RWPE2 (cell line): ENCODE data around the gene KRTAP26-1.

ENCODE experiments used
- ATAC-seq: fragments of 200-7000 bp; cut with Tn5 transposase; 3 replicates; pipeline ENCODE4 v1.9.1; 2021; ENCODE audit warnings: low read depth
- DNase-seq: peaks from one replicate; pipeline ENCODE4 v3.0.0-alpha.2; 2020; ENCODE audit warnings: low spot score
- H3K27ac ChIP-seq: fragments of 450-650 bp; 2 replicates; pipeline ENCODE4 v1.5.1; 2017; ENCODE audit warnings: mild to moderate bottlenecking; ENCODE audit not compliant: poor library complexity, severe bottlenecking
- H3K27me3 ChIP-seq: fragments of 250-450 bp; sonication (Bioruptor Pico); 2 replicates; pipeline ENCODE4 v1.5.1; 2021; ENCODE audit warnings: mild to moderate bottlenecking, moderate library complexity; ENCODE audit not compliant: insufficient read depth, poor library complexity, severe bottlenecking
- H3K36me3 ChIP-seq: fragments of 250-450 bp; sonication (Bioruptor Pico); 2 replicates; pipeline ENCODE4 v1.5.1; 2020; ENCODE audit warnings: low read depth, mild to moderate bottlenecking, moderate library complexity
- H3K4me1 ChIP-seq: fragments of 250-450 bp; sonication (Bioruptor Pico); 2 replicates; pipeline ENCODE4 v1.5.1; 2021; ENCODE audit warnings: mild to moderate bottlenecking, moderate library complexity; ENCODE audit not compliant: insufficient read depth, poor library complexity, severe bottlenecking
- H3K4me3 ChIP-seq: fragments of 250-450 bp; sonication (Bioruptor Pico); 2 replicates; pipeline ENCODE4 v1.5.1; 2021; ENCODE audit warnings: mild to moderate bottlenecking, moderate library complexity; ENCODE audit not compliant: severe bottlenecking
- H3K9me3 ChIP-seq: fragments of 250-450 bp; sonication (Bioruptor Pico); 2 replicates; pipeline ENCODE4 v1.5.1; 2021; ENCODE audit warnings: mild to moderate bottlenecking, moderate library complexity; ENCODE audit not compliant: severe bottlenecking
- TF ChIP-seq, protein P1 (sequence below): fragments of 450-650 bp; IDR thresholded peaks from one replicate; pipeline ENCODE4 v1.5.1; 2017; ENCODE audit warnings: mild to moderate bottlenecking, moderate library complexity; ENCODE audit not compliant: poor library complexity, severe bottlenecking

KRTAP26-1 gene

DNA sequence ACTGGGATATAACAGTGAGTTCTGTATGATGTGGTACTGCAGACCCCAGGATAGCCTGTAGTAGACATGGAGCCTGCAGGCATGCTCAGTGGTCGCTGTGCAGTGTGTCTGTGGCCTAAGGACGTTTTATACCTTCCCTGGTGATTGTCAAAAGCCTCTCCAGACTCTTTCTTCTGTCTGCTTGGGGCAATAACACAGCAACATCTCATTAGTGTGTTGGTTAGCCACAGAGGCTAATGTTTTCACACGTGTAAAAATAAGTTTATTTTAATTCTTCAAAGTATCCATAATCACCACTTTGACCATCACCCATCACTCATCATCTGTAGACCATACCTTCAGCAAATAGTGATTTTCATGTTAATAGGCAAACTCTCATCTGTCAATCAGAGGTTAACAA, 37.3 kb downstream of the KRTAP26-1 start, which contains the start of gene KRTAP24-1:
Gene KRTAP24-1, minus strand, starts transcription at position 101 of the 400 bp plus-strand sequence. Its CDS starts 18 bp downstream, at position 83.
- H3K4me1 ChIP-seq, result no peaks in the 10 kb centered on the region
- H3K27ac ChIP-seq, result no peak within 1 kb of the TSS
- H3K4me3 ChIP-seq, result no peak within 1 kb of the TSS
- ATAC-seq (no peak), DNase-seq (no peak)
- H3K9me3 ChIP-seq, result no peaks in the 10 kb centered on the region
- H3K27me3 ChIP-seq, result peaks cover 13% of the 10 kb centered on the region
- no peaks in the 10 kb centered on the region for H3K36me3 ChIP-seq
- TF ChIP-seq, protein P1, sequence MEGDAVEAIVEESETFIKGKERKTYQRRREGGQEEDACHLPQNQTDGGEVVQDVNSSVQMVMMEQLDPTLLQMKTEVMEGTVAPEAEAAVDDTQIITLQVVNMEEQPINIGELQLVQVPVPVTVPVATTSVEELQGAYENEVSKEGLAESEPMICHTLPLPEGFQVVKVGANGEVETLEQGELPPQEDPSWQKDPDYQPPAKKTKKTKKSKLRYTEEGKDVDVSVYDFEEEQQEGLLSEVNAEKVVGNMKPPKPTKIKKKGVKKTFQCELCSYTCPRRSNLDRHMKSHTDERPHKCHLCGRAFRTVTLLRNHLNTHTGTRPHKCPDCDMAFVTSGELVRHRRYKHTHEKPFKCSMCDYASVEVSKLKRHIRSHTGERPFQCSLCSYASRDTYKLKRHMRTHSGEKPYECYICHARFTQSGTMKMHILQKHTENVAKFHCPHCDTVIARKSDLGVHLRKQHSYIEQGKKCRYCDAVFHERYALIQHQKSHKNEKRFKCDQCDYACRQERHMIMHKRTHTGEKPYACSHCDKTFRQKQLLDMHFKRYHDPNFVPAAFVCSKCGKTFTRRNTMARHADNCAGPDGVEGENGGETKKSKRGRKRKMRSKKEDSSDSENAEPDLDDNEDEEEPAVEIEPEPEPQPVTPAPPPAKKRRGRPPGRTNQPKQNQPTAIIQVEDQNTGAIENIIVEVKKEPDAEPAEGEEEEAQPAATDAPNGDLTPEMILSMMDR, result no peak

DNA sequence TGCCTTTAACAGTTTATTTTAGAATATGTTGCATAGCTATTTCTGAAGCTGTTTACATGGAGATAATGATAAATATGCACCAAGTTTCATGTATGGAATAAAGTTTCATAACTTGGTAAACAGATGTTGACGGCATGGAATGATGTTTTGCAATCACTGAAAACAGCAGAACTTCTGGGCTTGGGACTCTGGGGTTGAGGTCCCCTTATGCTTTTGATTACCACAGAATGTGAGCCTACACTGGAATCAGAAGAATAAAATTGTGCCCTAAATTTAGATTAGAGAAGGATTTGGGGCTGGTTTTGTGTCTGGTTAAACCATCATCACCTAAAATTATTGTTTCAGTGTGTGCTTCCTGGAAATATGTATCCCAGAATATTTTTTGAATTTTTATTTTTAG, 48.5 kb downstream of the KRTAP26-1 start:
- H3K4me1 ChIP-seq, result no peaks in the 10 kb centered on the region
- ATAC-seq (no peak), DNase-seq (no peak)
- no peaks in the 10 kb centered on the region for H3K27me3 ChIP-seq
- H3K36me3 ChIP-seq, result no peaks in the 10 kb centered on the region
- no peaks in the 10 kb centered on the region for H3K9me3 ChIP-seq
- no peak overlapping the region for H3K27ac ChIP-seq
- TF ChIP-seq, protein P1, result no peak
- no peak overlapping the region for H3K4me3 ChIP-seq

DNA sequence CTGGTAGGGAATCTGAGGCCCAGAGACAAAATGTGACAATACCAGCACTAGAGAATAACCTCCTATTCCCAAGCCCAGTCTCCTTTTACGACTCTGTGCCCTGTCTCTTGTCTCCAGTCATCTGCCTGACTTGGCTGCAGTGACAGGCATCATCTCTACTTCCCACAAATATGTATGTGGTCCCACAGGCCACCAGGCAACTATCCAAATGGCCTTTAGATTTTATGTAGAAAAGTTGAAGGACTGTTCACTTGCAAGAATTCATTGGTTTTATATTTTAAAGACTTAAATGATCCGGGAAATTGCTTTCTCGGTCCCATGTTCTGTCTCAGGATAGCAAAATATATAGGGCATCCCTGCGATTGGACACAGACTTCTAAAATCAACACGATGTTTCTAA, 49.0 kb downstream of the KRTAP26-1 start:
- no peak overlapping the region for H3K4me3 ChIP-seq
- TF ChIP-seq, protein P1, result no peak
- no peaks in the 10 kb centered on the region for H3K36me3 ChIP-seq
- no peaks in the 10 kb centered on the region for H3K27me3 ChIP-seq
- DNase-seq (no peak), ATAC-seq (no peak)
- H3K27ac ChIP-seq, result no peak overlapping the region
- no peaks in the 10 kb centered on the region for H3K9me3 ChIP-seq
- no peaks in the 10 kb centered on the region for H3K4me1 ChIP-seq

DNA sequence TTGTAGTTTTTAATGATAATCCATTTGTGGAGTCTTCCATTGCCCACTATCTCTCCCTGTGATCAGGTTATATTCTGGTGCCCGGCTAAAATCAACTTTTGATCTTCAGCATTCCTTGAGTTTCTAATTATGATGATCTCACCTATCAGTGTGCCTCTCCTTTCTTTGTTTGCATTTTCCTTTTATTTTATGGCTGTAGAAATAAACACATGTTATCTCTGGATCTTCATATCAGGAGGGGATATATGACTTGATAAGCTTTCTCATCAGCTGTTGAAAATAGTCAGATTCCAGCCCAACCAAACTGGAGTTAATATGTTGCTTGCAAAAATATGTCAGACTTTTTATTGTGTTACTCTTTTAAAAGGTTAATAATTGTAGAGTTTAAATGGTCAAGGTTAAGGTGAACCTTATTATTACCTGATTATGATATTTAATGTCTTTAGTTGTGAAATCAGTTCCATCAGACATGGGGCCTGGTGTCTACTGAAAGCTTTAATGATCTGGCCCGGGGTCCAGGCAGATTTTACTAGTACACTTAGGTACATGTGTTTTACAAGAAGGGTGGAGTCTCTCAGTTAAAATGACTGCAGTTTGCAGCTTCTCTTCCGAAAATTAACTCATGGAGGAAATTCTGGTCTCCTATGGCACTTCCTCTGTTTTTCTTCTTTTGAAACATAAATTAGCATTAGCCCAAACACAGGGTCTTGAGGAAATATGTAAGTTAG, 50.1 kb downstream of the KRTAP26-1 start:
- H3K36me3 ChIP-seq, result no peaks in the 10 kb centered on the region
- no peak overlapping the region for H3K4me3 ChIP-seq
- no peaks in the 10 kb centered on the region for H3K4me1 ChIP-seq
- TF ChIP-seq, protein P1, result no peak
- no peaks in the 10 kb centered on the region for H3K27me3 ChIP-seq
- ATAC-seq (no peak), DNase-seq (no peak)
- no peak overlapping the region for H3K27ac ChIP-seq
- H3K9me3 ChIP-seq, result no peaks in the 10 kb centered on the region
